PFSK-1 (cell line): ENCODE data around the gene ETV4.

Experiments
- POLR2AphosphoS5 ChIP-seq: IDR thresholded peaks from 2 replicates; pipeline ENCODE4 v1.6.1; 2012; ENCODE audit warnings: low read depth, mild to moderate bottlenecking, control low read depth, low read length, moderate library complexity
- TAF1 ChIP-seq: IDR thresholded peaks from 2 replicates; pipeline ENCODE4 v1.6.1; 2012; ENCODE audit warnings: low read length, control low read depth, borderline replicate concordance; ENCODE audit not compliant: insufficient read depth

GRCh38 chr17:43556292-43556691, 10.2 kb upstream of the ETV4 start:
- TF ChIP-seq POLR2AphosphoS5 (no peak), TAF1 (no peak)
